H9 (cell line): ENCODE results near the gene KBTBD12. TPM values are rescaled to one million over a fixed set of nuclear protein-coding genes. Genes with fewer than 3 reads are reported as not detected.

Experiments
- DNase-seq: peaks from one replicate; pipeline ENCODE4 v3.0.0-alpha.2; 2017
- H2AFZ ChIP-seq: one replicate; pipeline ENCODE4 v1.6.1; 2013; ENCODE audit warnings: mild to moderate bottlenecking, low read length, control low read depth, moderate library complexity
- H2AK5ac ChIP-seq: 2 replicates; pipeline ENCODE4 v1.6.1; 2013; ENCODE audit warnings: low read length, control low read depth, mixed read lengths; ENCODE audit not compliant: insufficient read length
- H2BK120ac ChIP-seq: one replicate; pipeline ENCODE4 v1.6.1; 2013; ENCODE audit warnings: low read depth, mild to moderate bottlenecking, low read length, control low read depth, inconsistent platforms; ENCODE audit not compliant: poor library complexity, severe bottlenecking
- H2BK12ac ChIP-seq: 2 replicates; pipeline ENCODE4 v1.6.1; 2013; ENCODE audit warnings: low read length, control low read depth, mixed read lengths, low read depth; ENCODE audit not compliant: insufficient read length
- H2BK15ac ChIP-seq: 2 replicates; pipeline ENCODE4 v1.6.1; 2013; ENCODE audit warnings: low read depth, low read length, control low read depth
- H2BK20ac ChIP-seq: one replicate; pipeline ENCODE4 v1.6.1; 2013; ENCODE audit warnings: low read depth, mild to moderate bottlenecking, low read length, control low read depth, inconsistent platforms; ENCODE audit not compliant: poor library complexity, severe bottlenecking
- H2BK5ac ChIP-seq: 2 replicates; pipeline ENCODE4 v1.6.1; 2013; ENCODE audit warnings: low read length, control low read depth, mixed read lengths; ENCODE audit not compliant: insufficient read length
- H3K14ac ChIP-seq: 2 replicates; pipeline ENCODE4 v1.6.1; 2013; ENCODE audit warnings: low read length, control low read depth; ENCODE audit not compliant: insufficient read depth
- H3K18ac ChIP-seq: 2 replicates; pipeline ENCODE4 v1.6.1; 2013; ENCODE audit warnings: low read depth, mild to moderate bottlenecking, mixed read lengths, low read length, control low read depth; ENCODE audit not compliant: insufficient read length
- H3K23ac ChIP-seq: 2 replicates; pipeline ENCODE4 v1.6.1; 2013; ENCODE audit warnings: low read length, control low read depth, mixed read lengths, low read depth; ENCODE audit not compliant: insufficient read length
- H3K23me2 ChIP-seq: 2 replicates; pipeline ENCODE4 v1.6.1; 2013; ENCODE audit warnings: low read depth, mild to moderate bottlenecking, mixed read lengths, low read length, control low read depth; ENCODE audit not compliant: insufficient read length, poor library complexity, severe bottlenecking
- H3K27ac ChIP-seq: 2 replicates; pipeline ENCODE4 v1.5.1; 2013; ENCODE audit warnings: low read length, control low read depth, mixed read lengths, low read depth; ENCODE audit not compliant: insufficient read length
- H3K27me3 ChIP-seq: 2 replicates; pipeline ENCODE4 v1.6.1; 2013; ENCODE audit warnings: low read length, control low read depth, inconsistent platforms; ENCODE audit not compliant: insufficient read depth
- H3K4ac ChIP-seq: 2 replicates; pipeline ENCODE4 v1.6.1; 2013; ENCODE audit warnings: low read depth, mild to moderate bottlenecking, control low read depth, inconsistent platforms, low read length, moderate library complexity
- H3K4me1 ChIP-seq: 2 replicates; pipeline ENCODE4 v1.6.1; 2013; ENCODE audit warnings: low read length, control low read depth, inconsistent platforms; ENCODE audit not compliant: insufficient read depth
- H3K4me2 ChIP-seq: 2 replicates; pipeline ENCODE4 v1.6.1; 2013; ENCODE audit warnings: low read length, control low read depth, mixed read lengths; ENCODE audit not compliant: insufficient read length, insufficient read depth
- H3K56ac ChIP-seq: 2 replicates; pipeline ENCODE4 v1.6.1; 2013; ENCODE audit warnings: low read depth, mild to moderate bottlenecking, mixed read lengths, low read length, control low read depth; ENCODE audit not compliant: insufficient read length
- H3K79me1 ChIP-seq: 2 replicates; pipeline ENCODE4 v1.6.1; 2013; ENCODE audit warnings: low read depth, mild to moderate bottlenecking, moderate library complexity, low read length, control low read depth, inconsistent platforms; ENCODE audit not compliant: insufficient read depth, poor library complexity, severe bottlenecking
- H3K79me2 ChIP-seq: 2 replicates; pipeline ENCODE4 v1.6.1; 2013; ENCODE audit warnings: low read length, control low read depth, inconsistent platforms; ENCODE audit not compliant: insufficient read depth
- H3K9ac ChIP-seq: 2 replicates; pipeline ENCODE4 v1.6.1; 2013; ENCODE audit warnings: low read length, control low read depth, mixed read lengths; ENCODE audit not compliant: insufficient read length; ENCODE audit errors: extremely low read depth
- H3K9me3 ChIP-seq: one replicate; pipeline ENCODE4 v1.6.1; 2013; ENCODE audit warnings: low read depth, low read length, inconsistent platforms; ENCODE audit not compliant: control insufficient read depth
- H3T11ph ChIP-seq: one replicate; pipeline ENCODE4 v1.6.1; 2013; ENCODE audit warnings: mild to moderate bottlenecking, low read length, control low read depth, inconsistent platforms
- H4K20me1 ChIP-seq: one replicate; pipeline ENCODE4 v1.6.1; 2013; ENCODE audit not compliant: control insufficient read depth, insufficient read length, insufficient read depth
- H4K5ac ChIP-seq: 2 replicates; pipeline ENCODE4 v1.6.1; 2013; ENCODE audit warnings: low read depth, mild to moderate bottlenecking, mixed read lengths, low read length, control low read depth; ENCODE audit not compliant: insufficient read length
- H4K8ac ChIP-seq: replicated peaks from 2 replicates; pipeline ENCODE4 v1.6.1; 2013; ENCODE audit warnings: low read length, control low read depth, mixed read lengths, low read depth; ENCODE audit not compliant: insufficient read length
- H4K91ac ChIP-seq: 2 replicates; pipeline ENCODE4 v1.6.1; 2013; ENCODE audit warnings: low read depth, mild to moderate bottlenecking, moderate library complexity, mixed read lengths, low read length, control low read depth; ENCODE audit not compliant: insufficient read length
- H3K27ac Mint-ChIP-seq, 3 experiments: 2 replicates in 2 of 3; 3 replicates in 1 of 3; pipeline ENCODE4 v1.8.0; 2020 to 2021; ENCODE audit warnings: mixed read lengths in 3 of 3, mild to moderate bottlenecking in 1 of 3, moderate library complexity in 1 of 3
- H3K27me3 Mint-ChIP-seq: 2 replicates; pipeline ENCODE4 v1.8.0; 2021; ENCODE audit warnings: low read depth, mild to moderate bottlenecking, moderate library complexity, mixed read lengths
- H3K36me3 Mint-ChIP-seq, 3 experiments: 2 replicates in 2 of 3; 3 replicates in 1 of 3; pipeline ENCODE4 v1.8.0; 2020 to 2021; ENCODE audit warnings: low read depth in 3 of 3, mixed read lengths in 3 of 3; ENCODE audit not compliant: insufficient read depth in 1 of 3
- H3K4me1 Mint-ChIP-seq, 2 experiments: 2 replicates each; pipeline ENCODE4 v1.8.0; 2020; ENCODE audit warnings: mixed read lengths in 2 of 2
- H3K4me3 Mint-ChIP-seq, 2 experiments: 2 replicates in 1 of 2; 3 replicates in 1 of 2; pipeline ENCODE4 v1.8.0; 2020 to 2021; ENCODE audit warnings: mild to moderate bottlenecking in 2 of 2, mixed read lengths in 2 of 2, moderate library complexity in 1 of 2
- H3K9me3 Mint-ChIP-seq, 2 experiments: 2 replicates in 1 of 2; 3 replicates in 1 of 2; pipeline ENCODE4 v1.8.0; 2020; ENCODE audit warnings: mild to moderate bottlenecking in 2 of 2, mixed read lengths in 2 of 2, moderate library complexity in 1 of 2
- CTCF ChIP-seq: fragments of 200-600 bp; sonication (generic); conservative IDR thresholded peaks from 3 replicates; pipeline ENCODE4 v1.8.0; 2021; ENCODE audit warnings: antibody characterized with exemption, mild to moderate bottlenecking
- WGBS: extraction: QIAGEN DNeasy Blood & Tissue Kit; methylation state at CpG from one replicate; pipeline ENCODE4 v1.1.7; 2013; ENCODE audit warnings: missing lambda C conversion rate, low lambda C conversion rate, mixed read lengths; ENCODE audit not compliant: insufficient read length; ENCODE audit errors: extremely low coverage; 5-methylcytosine and 5-hydroxymethylcytosine counted together
- total RNA-seq: library from RNA; stranded (reverse); gene quantifications from 2 replicates; pipeline ENCODE4 v1.2.1, GENCODE V29; 2021

KBTBD12 gene
- total RNA-seq, 1 experiment from 2014 or later = not detected

GRCh38 chr3:127951276-127951675 is 36.2 kb downstream of the KBTBD12 start:
- no CpG with 5 or more reads among the region's 1 CpG for WGBS
- Histone ChIP-seq H4K91ac (no peak overlapping the region), H3K27ac (no peak overlapping the region), H2AK5ac (no peak overlapping the region), H3K79me1 (no peaks in the 10 kb centered on the region), H3K14ac (no peak overlapping the region), H4K20me1 (no peaks in the 10 kb centered on the region), H3K27me3 (no peaks in the 10 kb centered on the region), H3K4ac (no peak overlapping the region), H3K4me1 (no peaks in the 10 kb centered on the region), H3T11ph (no peak overlapping the region), H3K23me2 (no peaks in the 10 kb centered on the region), H3K18ac (no peak overlapping the region), H3K79me2 (no peaks in the 10 kb centered on the region), H3K56ac (no peak overlapping the region), H4K5ac (no peak overlapping the region), H2BK12ac (no peak overlapping the region), H2BK5ac (no peak overlapping the region), H2BK15ac (no peak overlapping the region), H2BK120ac (no peak overlapping the region), H3K9me3 (no peaks in the 10 kb centered on the region), H2BK20ac (no peak overlapping the region), H2AFZ (no peak overlapping the region), H3K4me2 (no peak overlapping the region), H4K8ac (no peak overlapping the region), H3K9ac (no peak overlapping the region), H3K23ac (no peak overlapping the region)
- no peaks in the 10 kb centered on the region for H3K36me3 Mint-ChIP-seq
- H3K4me1 Mint-ChIP-seq = no peaks in the 10 kb centered on the region
- no peak overlapping the region for H3K27ac Mint-ChIP-seq
- H3K4me3 Mint-ChIP-seq = no peak overlapping the region
- no peak for TF ChIP-seq CTCF
- no peaks in the 10 kb centered on the region for H3K9me3 Mint-ChIP-seq
- peaks cover 10% of the 10 kb centered on the region for H3K27me3 Mint-ChIP-seq
- DNase-seq = no peak
